Thoracic aorta (tissue), 2 donors: ENCODE results near the gene VPS13A. TPM values are rescaled to one million over a fixed set of nuclear protein-coding genes. Genes with fewer than 3 reads are reported as not detected.
"Not testable (repeated sequence)": the region's sequence is repeated elsewhere in the genome, so short reads cannot be mapped to it uniquely, and the experiment has no call there.

Experiments
- ATAC-seq: fragments of 150-250 bp; one replicate; pipeline ENCODE4 v1.8.0; 2017; ENCODE audit warnings: low read depth; ENCODE audit not compliant: insufficient number of reproducible peaks, low FRiP score
- DNase-seq: peaks from one replicate; pipeline ENCODE4 v3.0.0-alpha.2; 2020; ENCODE audit warnings: low spot score
- H3K27ac ChIP-seq, 2 donors: fragments of 200-600 bp; sonication (generic); 1 replicate in 1 of 2; 2 replicates in 1 of 2; pipeline ENCODE4 v1.5.1; 2016; ENCODE audit warnings: mild to moderate bottlenecking in 2 of 2, moderate library complexity in 2 of 2
- H3K27me3 ChIP-seq: fragments of 200-600 bp; sonication (generic); replicated peaks from 2 replicates; pipeline ENCODE4 v1.6.0; 2016; ENCODE audit warnings: mild to moderate bottlenecking; ENCODE audit not compliant: insufficient read depth
- H3K36me3 ChIP-seq: fragments of 200-600 bp; sonication (generic); one replicate; pipeline ENCODE4 v1.5.1; 2016
- H3K4me1 ChIP-seq, 2 donors: fragments of 200-600 bp; sonication (generic); 1 replicate in 1 of 2; 2 replicates in 1 of 2; pipeline versions ENCODE4 v1.5.1 to v1.6.0; 2016; ENCODE audit warnings: low read depth in 2 of 2, mild to moderate bottlenecking in 1 of 2; ENCODE audit not compliant: control insufficient read depth in 1 of 2
- H3K4me3 ChIP-seq: fragments of 200-600 bp; sonication (generic); 2 replicates; pipeline ENCODE4 v1.5.1; 2016; ENCODE audit warnings: mild to moderate bottlenecking
- H3K9me3 ChIP-seq: fragments of 200-600 bp; sonication (generic); 2 replicates; pipeline ENCODE4 v1.5.1; 2016
- total RNA-seq, 2 donors: library from RNA; depleted of rRNA; stranded (reverse); fragments of >200 nt; gene quantifications; one replicate each; pipeline versions ENCODE4 v1.1.0 to v1.2.3, GENCODE V29; 2016
- TF ChIP-seq, protein P1 (sequence below): fragments of 200-600 bp; sonication (generic); IDR thresholded peaks from one replicate; pipeline ENCODE4 v1.5.1; 2019; ENCODE audit warnings: antibody characterized with exemption

The VPS13A gene
- total RNA-seq, 2 donors from 2014 or later, result 54.8 to 94.8 TPM

DNA sequence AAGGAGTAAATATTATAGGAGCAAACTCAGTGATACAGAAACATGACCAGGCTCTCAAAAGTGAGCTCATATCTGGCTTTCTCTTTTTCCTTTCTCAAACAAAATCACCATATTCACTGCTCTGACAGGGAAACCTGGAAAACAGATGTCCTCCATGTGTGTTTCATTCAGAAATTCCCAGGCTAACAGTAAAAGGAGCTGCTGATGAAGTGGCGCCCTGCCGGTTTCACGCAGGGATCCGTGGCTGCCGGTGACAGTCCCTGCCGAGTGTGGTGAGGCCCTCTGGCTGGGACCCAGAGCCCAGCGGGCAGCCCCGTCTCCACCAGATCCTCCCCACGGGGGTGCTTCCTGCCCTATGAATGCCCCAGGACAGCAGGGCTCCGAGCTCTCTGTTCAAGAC is 262.7 kb downstream of the VPS13A start:
- ATAC-seq (no peak), DNase-seq (no peak)
- Histone ChIP-seq H3K27me3 (no peaks in the 10 kb centered on the region), H3K4me3 (no peak overlapping the region), H3K9me3 (no peaks in the 10 kb centered on the region), H3K36me3 (no peaks in the 10 kb centered on the region), H3K27ac (no peak overlapping the region), H3K4me1 (no peaks in the 10 kb centered on the region)
- TF ChIP-seq, protein P1, sequence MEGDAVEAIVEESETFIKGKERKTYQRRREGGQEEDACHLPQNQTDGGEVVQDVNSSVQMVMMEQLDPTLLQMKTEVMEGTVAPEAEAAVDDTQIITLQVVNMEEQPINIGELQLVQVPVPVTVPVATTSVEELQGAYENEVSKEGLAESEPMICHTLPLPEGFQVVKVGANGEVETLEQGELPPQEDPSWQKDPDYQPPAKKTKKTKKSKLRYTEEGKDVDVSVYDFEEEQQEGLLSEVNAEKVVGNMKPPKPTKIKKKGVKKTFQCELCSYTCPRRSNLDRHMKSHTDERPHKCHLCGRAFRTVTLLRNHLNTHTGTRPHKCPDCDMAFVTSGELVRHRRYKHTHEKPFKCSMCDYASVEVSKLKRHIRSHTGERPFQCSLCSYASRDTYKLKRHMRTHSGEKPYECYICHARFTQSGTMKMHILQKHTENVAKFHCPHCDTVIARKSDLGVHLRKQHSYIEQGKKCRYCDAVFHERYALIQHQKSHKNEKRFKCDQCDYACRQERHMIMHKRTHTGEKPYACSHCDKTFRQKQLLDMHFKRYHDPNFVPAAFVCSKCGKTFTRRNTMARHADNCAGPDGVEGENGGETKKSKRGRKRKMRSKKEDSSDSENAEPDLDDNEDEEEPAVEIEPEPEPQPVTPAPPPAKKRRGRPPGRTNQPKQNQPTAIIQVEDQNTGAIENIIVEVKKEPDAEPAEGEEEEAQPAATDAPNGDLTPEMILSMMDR, result no peak

DNA sequence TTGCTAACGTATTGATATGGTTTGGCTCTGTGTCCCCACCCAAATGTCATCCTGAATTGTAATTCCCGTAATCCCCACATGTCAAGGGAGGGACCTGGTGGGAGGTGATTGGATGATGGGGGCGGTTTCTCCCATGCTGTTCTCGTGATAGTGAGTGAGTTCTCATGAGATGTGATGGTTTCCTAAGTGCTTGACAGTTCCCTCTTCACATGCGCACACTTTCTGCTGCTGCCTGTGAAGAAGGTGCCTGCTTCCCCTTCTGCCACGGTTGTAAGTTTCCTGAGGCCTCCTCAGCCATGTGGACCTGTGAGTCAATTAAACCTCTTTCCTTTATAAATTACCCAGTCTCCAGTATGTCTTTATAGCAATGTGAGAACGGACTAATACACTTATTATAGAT is 263.8 kb downstream of the VPS13A start:
- H3K4me3 ChIP-seq, ATAC-seq, H3K27ac ChIP-seq, H3K9me3 ChIP-seq, H3K36me3 ChIP-seq, H3K27me3 ChIP-seq, DNase-seq, H3K4me1 ChIP-seq: not testable (repeated sequence)

DNA sequence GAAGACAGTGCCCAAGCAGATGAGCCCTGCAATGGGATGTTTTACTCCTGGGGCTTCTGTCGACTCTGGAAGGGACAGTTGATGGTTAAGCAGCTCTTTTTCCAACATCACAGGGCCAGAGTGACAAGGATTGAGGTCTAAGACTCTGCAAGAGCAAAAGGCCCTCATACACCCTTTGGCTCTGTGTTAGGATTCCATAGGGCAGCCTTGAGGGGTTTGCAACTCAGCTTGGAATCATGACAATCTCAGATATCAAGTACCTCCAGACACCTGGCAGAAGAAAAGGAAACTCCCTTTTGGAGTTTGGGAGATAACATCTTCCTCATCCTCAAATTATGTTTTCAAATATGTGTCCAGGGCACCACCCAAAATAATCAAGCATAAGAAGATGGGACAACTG is 265.1 kb downstream of the VPS13A start:
- Histone ChIP-seq H3K4me1 (no peaks in the 10 kb centered on the region), H3K9me3 (peaks cover 1% of the 10 kb centered on the region)
- ATAC-seq, result no peak

DNA sequence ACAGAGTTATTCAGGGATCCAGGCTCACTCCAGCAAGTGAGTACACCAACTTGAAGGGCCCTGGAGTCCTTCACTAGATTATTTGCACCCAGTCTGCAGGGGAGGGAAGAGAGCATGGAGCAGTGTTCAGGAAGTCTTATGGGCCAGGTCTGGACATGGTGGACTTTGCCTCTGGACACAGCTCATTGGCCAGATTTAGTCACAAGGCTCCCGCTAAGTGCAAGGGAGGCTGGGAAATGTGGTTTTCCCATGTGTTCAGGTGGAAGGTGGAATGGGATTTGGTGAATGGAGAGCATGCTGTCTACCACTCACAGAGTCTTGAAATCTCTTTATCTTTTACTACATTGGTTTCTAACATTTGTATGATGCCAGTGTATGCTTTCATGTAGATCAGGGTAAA is 270.3 kb downstream of the VPS13A start:
- no peaks in the 10 kb centered on the region for H3K27me3 ChIP-seq
- H3K27ac ChIP-seq, result no peak overlapping the region
- DNase-seq (no peak), ATAC-seq (no peak)
- peaks cover 3% of the 10 kb centered on the region for H3K9me3 ChIP-seq
- no peak overlapping the region for H3K4me3 ChIP-seq
- no peaks in the 10 kb centered on the region for H3K4me1 ChIP-seq
- H3K36me3 ChIP-seq, result no peaks in the 10 kb centered on the region
- TF ChIP-seq, protein P1, result no peak

More for the DNA sequence above, 265.1 kb downstream of the VPS13A start:
- no peaks in the 10 kb centered on the region for H3K36me3 ChIP-seq
- no peak overlapping the region for H3K27ac ChIP-seq
- H3K27me3 ChIP-seq, result no peaks in the 10 kb centered on the region
- DNase-seq, result no peak
- no peak overlapping the region for H3K4me3 ChIP-seq
- TF ChIP-seq, protein P1, result no peak

DNA sequence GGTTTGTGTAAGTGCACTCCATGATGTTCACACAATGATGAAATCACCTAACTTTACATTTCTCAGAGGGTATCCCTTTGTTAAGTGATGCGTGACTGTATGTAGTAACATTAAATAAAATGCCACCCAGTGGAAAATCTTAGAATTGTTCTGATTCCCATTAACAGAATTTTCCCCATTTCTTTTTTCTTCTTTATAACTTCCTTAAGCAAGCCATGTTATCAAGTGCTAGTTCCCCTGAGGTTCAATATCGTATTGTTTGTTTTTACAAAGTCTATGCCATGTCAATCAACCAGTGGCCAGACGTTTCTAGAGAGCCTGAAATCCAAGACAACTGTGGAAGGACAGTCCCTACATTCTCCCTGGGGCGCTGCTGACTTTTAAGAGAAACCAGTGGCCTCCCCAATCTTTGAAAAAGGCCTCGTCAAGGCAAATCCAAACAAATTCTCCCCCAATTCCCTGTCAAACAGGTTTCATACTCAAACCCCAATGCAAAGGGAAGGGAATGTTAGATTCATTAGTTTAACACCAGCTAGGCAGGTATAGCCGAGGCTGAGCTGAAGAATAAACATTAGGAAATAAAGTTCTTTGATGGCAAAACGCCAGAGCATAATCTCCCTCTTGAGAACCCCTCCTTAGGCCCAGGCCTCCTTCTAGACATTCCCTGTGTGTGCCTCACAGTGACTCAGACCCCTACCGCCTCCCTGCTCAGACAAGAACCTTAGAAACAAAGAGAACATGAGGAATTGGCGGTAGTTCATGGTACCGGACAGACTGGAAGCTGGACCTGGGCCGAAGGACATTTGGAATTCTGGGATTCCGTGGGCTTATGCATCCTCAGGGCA is 272.1 kb downstream of the VPS13A start:
- Histone ChIP-seq H3K27ac (no peak overlapping the region), H3K36me3 (no peaks in the 10 kb centered on the region), H3K4me1 (no peaks in the 10 kb centered on the region), H3K27me3 (no peaks in the 10 kb centered on the region), H3K9me3 (peaks cover 3% of the 10 kb centered on the region), H3K4me3 (no peak overlapping the region)
- no peak for ATAC-seq
- TF ChIP-seq, protein P1, result no peak
- no peak for DNase-seq
